Activated CD4-positive, alpha-beta T cell treated with anti-CD3 and anti-CD28 coated beads, Interleukin-2, amount 50 U/mL, for 16 hours (primary cell): Measurements from ENCODE around the gene USP46.
A peak's percentile ranks its signal among the peaks of the same experiment; 100 is the strongest.

Experiments used
- DNase-seq: peaks from one replicate; pipeline ENCODE4 v3.0.0-alpha.2; 2020

USP46 gene

GRCh38 chr4:52617336-52618020 is 41.6 kb downstream of the USP46 start:
- DNase-seq = no peak

GRCh38 chr4:52614241-52614640 is 44.9 kb downstream of the USP46 start:
- no peak for DNase-seq

GRCh38 chr4:52612341-52612740 is 46.8 kb downstream of the USP46 start:
- no peak for DNase-seq

GRCh38 chr4:52611030-52611555 is 48.0 kb downstream of the USP46 start:
- no peak for DNase-seq

- no peak for DNase-seq
These were observed 52.4 kb downstream of the USP46 start for GRCh38 chr4:52606726-52607125.

GRCh38 chr4:52606040-52606439 is 53.1 kb downstream of the USP46 start:
- DNase-seq = no peak

GRCh38 chr4:52604215-52604614 is 54.9 kb downstream of the USP46 start:
- DNase-seq = no peak

- DNase-seq = no peak
These were observed 58.8 kb downstream of the USP46 start for GRCh38 chr4:52600275-52600674.

- no peak for DNase-seq
These were observed 64.1 kb downstream of the USP46 start for GRCh38 chr4:52595001-52595400.

GRCh38 chr4:52592287-52592686 is 66.8 kb downstream of the USP46 start:
- no peak for DNase-seq

GRCh38 chr4:52588771-52589591 is 70.1 kb downstream of the USP46 start:
- peak; percentile 11 for DNase-seq

GRCh38 chr4:52588097-52588496 is 71.0 kb downstream of the USP46 start:
- no peak for DNase-seq

GRCh38 chr4:52586069-52586468 is 73.0 kb downstream of the USP46 start:
- DNase-seq = no peak

GRCh38 chr4:52585379-52585778 is 73.7 kb downstream of the USP46 start:
- DNase-seq = no peak

- DNase-seq = no peak
These were observed 79.4 kb downstream of the USP46 start for GRCh38 chr4:52579602-52580272.

- no peak for DNase-seq
These were observed 80.2 kb downstream of the USP46 start for GRCh38 chr4:52578951-52579350.

- no peak for DNase-seq
These were observed 81.5 kb downstream of the USP46 start for GRCh38 chr4:52577624-52577962.

GRCh38 chr4:52576961-52577623 is 82.0 kb downstream of the USP46 start:
- peak; percentile 5 for DNase-seq

- DNase-seq = peak; percentile 12
These were observed 82.8 kb downstream of the USP46 start for GRCh38 chr4:52576326-52576725.

- DNase-seq = no peak
These were observed 83.7 kb downstream of the USP46 start for GRCh38 chr4:52575406-52575805.

- no peak for DNase-seq
These were observed 85.1 kb downstream of the USP46 start for GRCh38 chr4:52574036-52574435.

- DNase-seq = no peak
These were observed 85.5 kb downstream of the USP46 start for GRCh38 chr4:52573551-52573950.

GRCh38 chr4:52572936-52573485 is 86.1 kb downstream of the USP46 start:
- no peak for DNase-seq
